HEK293 (cell line): ENCODE measurements around the gene PPM1F.

Source experiments
- YY1 ChIP-seq: fragments of 450-650 bp; formaldehyde crosslinking; IDR thresholded peaks from 2 replicates; pipeline ENCODE4 v1.5.1; 2018; ENCODE audit warnings: missing biosample characterization, missing genetic modification characterization
- ZNF239 ChIP-seq: fragments of 450-650 bp; formaldehyde crosslinking; IDR thresholded peaks from 2 replicates; pipeline ENCODE4 v1.5.1; 2016; ENCODE audit warnings: missing biosample characterization, missing genetic modification characterization
- ZNF274 ChIP-seq, 2 experiments: fragments of 200-500 bp in 1 of 2; fragments of 450-650 bp in 1 of 2; sonication (Bioruptor generic) in 1 of 2; formaldehyde crosslinking in 1 of 2; IDR thresholded peaks; 2 replicates each; pipeline versions ENCODE4 v1.5.1 to v1.6.1; 2014 to 2016; ENCODE audit warnings: borderline replicate concordance in 1 of 2, inconsistent platforms in 1 of 2, low read length in 1 of 2, missing biosample characterization in 1 of 2, missing genetic modification characterization in 1 of 2
- ZNF513 ChIP-seq: fragments of 450-650 bp; IDR thresholded peaks from 2 replicates; pipeline ENCODE4 v1.5.1; 2018; ENCODE audit warnings: missing biosample characterization, missing genetic modification characterization

DNA sequence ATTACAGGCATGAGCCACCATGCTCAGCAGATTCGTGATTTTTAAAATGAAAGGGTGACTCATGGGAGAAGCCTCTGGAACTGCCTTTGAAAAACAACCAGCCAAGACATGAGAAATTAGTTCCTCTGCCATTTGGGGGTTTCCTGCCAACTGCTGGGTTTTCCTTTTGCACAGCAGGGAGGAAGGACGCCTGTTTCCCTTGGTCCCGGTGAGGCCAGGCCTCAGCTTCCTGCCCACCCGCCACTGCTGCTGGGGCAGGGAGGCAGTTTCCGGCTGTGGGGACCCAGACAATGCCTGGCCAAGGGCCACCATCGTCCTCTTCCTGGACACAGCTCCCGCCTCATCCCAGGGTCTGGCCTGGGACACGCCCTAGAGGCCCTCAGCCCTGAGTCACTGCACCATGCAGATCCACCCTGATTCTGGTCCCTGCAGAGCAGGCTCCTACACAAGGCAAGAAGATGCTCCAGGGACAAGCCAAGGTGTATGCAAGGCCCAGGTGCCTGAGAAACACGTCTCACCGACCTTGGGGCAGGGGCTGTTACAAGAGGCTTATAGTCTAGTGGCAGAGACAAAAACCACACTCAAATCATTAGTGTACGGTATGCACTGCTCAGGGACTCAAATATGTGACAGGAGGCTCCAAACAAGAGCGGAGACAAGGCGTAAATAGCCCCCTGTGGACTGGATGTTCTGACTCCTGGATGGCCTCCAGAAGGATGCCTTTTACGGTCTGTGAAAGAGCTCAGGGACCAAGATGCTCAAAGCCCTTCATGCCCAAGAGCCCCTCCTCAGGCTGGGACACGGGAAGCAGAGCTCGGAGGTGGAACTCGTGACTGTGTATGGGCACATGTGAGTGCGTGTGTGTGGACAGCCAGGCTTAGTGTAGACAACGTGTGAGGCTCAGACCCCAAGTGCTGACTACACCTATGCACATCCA lies 10.0 kb downstream of the PPM1F start:
- TF ChIP-seq ZNF513 (tag by site-specific recombination) (no peak), ZNF239 (tag by site-specific recombination) (no peak), ZNF274 (IDR thresholded peaks at IDR 0.05; ENCODE audit: low read length) (no peak), ZNF274 (tag by site-specific recombination; IDR thresholded peaks at IDR 0.05; ENCODE audit: borderline replicate concordance) (no peak), YY1 (no peak)
